ENCODE measurements around the gene PLCB1.

Gene PLCB1

GRCh38 chr20:8394308-8394945 is 262.4 kb downstream of the PLCB1 start:
- TF ChIP-seq, protein P1, sequence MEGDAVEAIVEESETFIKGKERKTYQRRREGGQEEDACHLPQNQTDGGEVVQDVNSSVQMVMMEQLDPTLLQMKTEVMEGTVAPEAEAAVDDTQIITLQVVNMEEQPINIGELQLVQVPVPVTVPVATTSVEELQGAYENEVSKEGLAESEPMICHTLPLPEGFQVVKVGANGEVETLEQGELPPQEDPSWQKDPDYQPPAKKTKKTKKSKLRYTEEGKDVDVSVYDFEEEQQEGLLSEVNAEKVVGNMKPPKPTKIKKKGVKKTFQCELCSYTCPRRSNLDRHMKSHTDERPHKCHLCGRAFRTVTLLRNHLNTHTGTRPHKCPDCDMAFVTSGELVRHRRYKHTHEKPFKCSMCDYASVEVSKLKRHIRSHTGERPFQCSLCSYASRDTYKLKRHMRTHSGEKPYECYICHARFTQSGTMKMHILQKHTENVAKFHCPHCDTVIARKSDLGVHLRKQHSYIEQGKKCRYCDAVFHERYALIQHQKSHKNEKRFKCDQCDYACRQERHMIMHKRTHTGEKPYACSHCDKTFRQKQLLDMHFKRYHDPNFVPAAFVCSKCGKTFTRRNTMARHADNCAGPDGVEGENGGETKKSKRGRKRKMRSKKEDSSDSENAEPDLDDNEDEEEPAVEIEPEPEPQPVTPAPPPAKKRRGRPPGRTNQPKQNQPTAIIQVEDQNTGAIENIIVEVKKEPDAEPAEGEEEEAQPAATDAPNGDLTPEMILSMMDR (IDR thresholded peaks at IDR 0.05; ENCODE audit: control insufficient read depth, insufficient read depth, low read depth, low read length, missing control alignments), result no peak
- H3K4me3 ChIP-seq (ENCODE audit: control insufficient read depth, low read depth, low read length), result no peak overlapping the region
- no peak for DNase-seq (ENCODE audit: low read depth)

DNA sequence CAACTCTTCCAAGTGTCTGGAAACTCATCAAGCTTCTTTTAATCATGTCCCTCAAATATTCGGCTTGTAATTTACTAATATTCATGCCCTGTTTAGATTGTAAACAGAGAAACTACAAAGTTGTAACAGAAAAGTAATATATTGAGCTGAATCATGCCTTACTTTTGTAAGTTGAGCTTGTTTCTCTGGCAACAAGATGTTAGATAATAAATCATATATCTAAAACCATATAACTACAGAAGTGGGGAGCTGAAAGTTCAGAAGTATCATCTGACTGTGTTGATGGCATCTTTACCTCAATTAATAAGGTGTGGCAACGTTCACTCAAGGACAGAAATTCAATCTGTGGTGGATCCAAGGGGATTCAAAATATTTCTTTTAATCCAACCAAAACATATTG is 263.9 kb downstream of the PLCB1 start:
- TF ChIP-seq, protein P1 (IDR thresholded peaks at IDR 0.05; ENCODE audit: control insufficient read depth, insufficient read depth, low read depth, low read length, missing control alignments), result no peak
- DNase-seq (ENCODE audit: low read depth), result no peak
- no peak overlapping the region for H3K4me3 ChIP-seq (ENCODE audit: control insufficient read depth, low read depth, low read length)

- TF ChIP-seq, protein P1 (IDR thresholded peaks at IDR 0.05; ENCODE audit: control insufficient read depth, insufficient read depth, low read depth, low read length, missing control alignments), result no peak
- DNase-seq (ENCODE audit: low read depth), result no peak
Measured at GRCh38 chr20:8398263-8399051, 266.4 kb downstream of the PLCB1 start.

DNA sequence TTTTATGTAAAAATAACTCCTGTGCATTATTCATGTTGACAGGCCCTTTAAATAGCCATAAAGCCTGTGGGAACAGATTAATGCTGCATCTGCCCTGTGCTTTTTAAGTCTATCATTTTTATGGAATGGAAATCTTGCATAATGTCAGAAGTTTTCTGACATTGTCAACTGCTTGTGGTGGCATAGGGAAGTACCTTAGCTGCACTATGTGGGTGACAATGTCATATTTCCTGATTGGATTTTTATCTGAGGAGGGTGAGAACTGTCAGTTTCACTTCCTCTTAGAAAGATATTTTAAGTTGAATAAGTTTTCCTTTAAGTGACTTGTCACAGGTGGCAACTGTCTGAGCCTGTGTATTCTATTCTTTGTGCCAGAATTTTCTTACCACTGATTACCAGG is 267.9 kb downstream of the PLCB1 start:
- no peak for DNase-seq (ENCODE audit: low read depth)
- no peak overlapping the region for H3K4me3 ChIP-seq (ENCODE audit: control insufficient read depth, low read depth, low read length)
- TF ChIP-seq, protein P1 (IDR thresholded peaks at IDR 0.05; ENCODE audit: control insufficient read depth, insufficient read depth, low read depth, low read length, missing control alignments), result no peak

More at GRCh38 chr20:8398263-8399051, 266.4 kb downstream of the PLCB1 start:
- H3K4me3 ChIP-seq (ENCODE audit: control insufficient read depth, low read depth, low read length), result no peak overlapping the region

GRCh38 chr20:8400486-8400885 is 268.4 kb downstream of the PLCB1 start:
- H3K4me3 ChIP-seq (ENCODE audit: control insufficient read depth, low read depth, low read length), result no peak overlapping the region
- TF ChIP-seq, protein P1 (IDR thresholded peaks at IDR 0.05; ENCODE audit: control insufficient read depth, insufficient read depth, low read depth, low read length, missing control alignments), result no peak
- DNase-seq (ENCODE audit: low read depth), result no peak

DNA sequence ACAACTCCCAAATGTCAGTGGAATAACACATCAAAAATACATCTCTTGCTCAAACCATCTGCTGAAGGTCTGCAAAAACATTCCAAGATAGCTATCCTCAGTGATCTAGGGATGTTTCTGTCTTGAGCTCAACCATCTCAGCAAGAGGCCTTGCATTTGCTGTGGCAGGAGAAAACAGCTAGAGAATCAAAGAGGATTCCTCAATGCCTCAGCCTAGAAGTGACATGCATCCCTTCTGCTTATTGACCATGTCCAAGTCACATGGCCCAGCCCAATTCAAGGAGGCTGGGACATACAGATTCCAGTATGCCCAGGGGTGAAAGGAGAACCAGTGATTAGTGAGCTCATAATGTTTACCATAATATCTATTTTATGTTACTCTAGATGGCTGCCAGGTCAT is 269.5 kb downstream of the PLCB1 start:
- no peak overlapping the region for H3K4me3 ChIP-seq (ENCODE audit: control insufficient read depth, low read depth, low read length)
- TF ChIP-seq, protein P1 (IDR thresholded peaks at IDR 0.05; ENCODE audit: control insufficient read depth, insufficient read depth, low read depth, low read length, missing control alignments), result no peak
- DNase-seq (ENCODE audit: low read depth), result no peak

Measured in AG09309 (cell line).